Common myeloid progenitor, CD34-positive (primary cell): ENCODE measurements around the gene DPEP3.

Experiments
- CTCF ChIA-PET: fragments of 350-600 bp; sonication (Branson Sonifier 250); formaldehyde crosslinking; loops from one replicate; lab custom pipeline; 2021; ENCODE audit warnings: antibody characterized with exemption; lab: Charles Lee
- POLR2A ChIA-PET: fragments of 350-600 bp; sonication (Branson Sonifier 250); formaldehyde crosslinking; loops from one replicate; lab custom pipeline; 2021; ENCODE audit warnings: antibody characterized with exemption; lab: Charles Lee
- DNase-seq, 3 donors: peaks; one replicate each; pipeline versions ENCODE4 v3.0.0 to v3.0.0-alpha.2; 2013
- H3K27ac ChIP-seq, 2 experiments: 1 replicate in 1 of 2; 2 replicates in 1 of 2; pipeline ENCODE4 v1.7.0; 2013; ENCODE audit warnings: inconsistent platforms in 2 of 2, low read length in 2 of 2, mild to moderate bottlenecking in 2 of 2, low read depth in 1 of 2, moderate library complexity in 1 of 2; ENCODE audit not compliant: severe bottlenecking in 2 of 2, insufficient read depth in 1 of 2, poor library complexity in 1 of 2
- H3K27me3 ChIP-seq, 5 experiments: replicated peaks in 2 of 5; 1 replicate in 3 of 5; 2 replicates in 2 of 5; pipeline versions ENCODE4 v1.6.1 to v1.7.0; 2013; ENCODE audit warnings: low read length in 4 of 5, mild to moderate bottlenecking in 2 of 5, moderate library complexity in 2 of 5, inconsistent platforms in 1 of 5; ENCODE audit not compliant: insufficient read depth in 5 of 5, control insufficient read depth in 4 of 5
- H3K36me3 ChIP-seq, 4 experiments: 1 replicate in 2 of 4; 2 replicates in 2 of 4; pipeline versions ENCODE4 v1.6.1 to v1.7.0; 2013; ENCODE audit warnings: low read length in 3 of 4, control low read depth in 1 of 4, mild to moderate bottlenecking in 1 of 4; ENCODE audit not compliant: control insufficient read depth in 4 of 4, insufficient read depth in 4 of 4
- H3K4me1 ChIP-seq, 4 experiments: 1 replicate in 3 of 4; 2 replicates in 1 of 4; pipeline versions ENCODE4 v1.6.1 to v1.7.1; 2013; ENCODE audit warnings: low read length in 3 of 4, mild to moderate bottlenecking in 3 of 4, control low read depth in 1 of 4, inconsistent platforms in 1 of 4, moderate library complexity in 1 of 4; ENCODE audit not compliant: control insufficient read depth in 4 of 4, insufficient read depth in 4 of 4; ENCODE audit errors: control extremely low read depth in 1 of 4
- H3K4me3 ChIP-seq, 7 experiments: 1 replicate in 4 of 7; 2 replicates in 3 of 7; pipeline versions ENCODE4 v1.5.1 to v1.7.0; 2013; ENCODE audit warnings: mild to moderate bottlenecking in 7 of 7, low read length in 6 of 7, moderate library complexity in 6 of 7, inconsistent platforms in 2 of 7, low read depth in 2 of 7, control low read depth in 1 of 7; ENCODE audit not compliant: insufficient read depth in 4 of 7, control insufficient read depth in 1 of 7; ENCODE audit errors: extremely low read depth in 1 of 7
- H3K9me3 ChIP-seq, 5 experiments: 1 replicate in 4 of 5; 2 replicates in 1 of 5; pipeline versions ENCODE4 v1.6.1 to v1.7.1; 2013; ENCODE audit warnings: low read length in 4 of 5, mild to moderate bottlenecking in 2 of 5, inconsistent platforms in 1 of 5, low read depth in 1 of 5, moderate library complexity in 1 of 5; ENCODE audit not compliant: control insufficient read depth in 4 of 5, insufficient read depth in 2 of 5; ENCODE audit errors: control extremely low read depth in 1 of 5
- WGBS: methylation state at CpG from one replicate; pipeline ENCODE4 v1.1.5; 2013; ENCODE audit not compliant: insufficient coverage; 5-methylcytosine and 5-hydroxymethylcytosine counted together

Gene DPEP3

DNA sequence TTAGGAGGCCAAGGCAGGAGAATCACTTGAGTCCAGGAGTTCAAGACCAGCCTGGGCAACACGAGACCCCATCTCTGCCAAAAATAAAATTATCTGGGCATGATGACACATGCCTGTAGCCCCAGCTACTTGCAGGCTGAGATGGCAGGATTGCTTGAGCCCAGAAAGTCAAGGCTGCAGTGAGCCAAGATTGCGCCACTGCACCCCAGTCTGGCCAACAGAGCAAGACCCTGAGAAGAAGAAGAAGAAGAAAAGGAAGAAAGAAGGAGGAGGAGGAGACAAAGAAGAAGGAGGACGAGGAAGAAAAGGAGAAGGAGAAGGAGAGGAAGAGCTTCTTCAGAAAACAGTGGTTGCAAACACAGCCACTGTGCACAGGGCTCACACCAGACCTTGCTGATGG lies 8.4 kb upstream of the DPEP3 start:
- ChIA-PET POLR2A (no interaction called here), CTCF (interaction anchor here (0.9 to 7.1 kb wide), 7 partner anchors 8 to 75 kb away, joined by 3 to 35 read pairs (median 3); partner anchors contain the start of genes DPEP2 and DPEP3)
- H3K9me3 ChIP-seq: no peaks in the 10 kb centered on the region
- H3K36me3 ChIP-seq: peaks cover 0 to 10% (median 2%) of the 10 kb centered on the region in 4 experiments
- WGBS: 83% methylated on average over 2 of the region's 3 CpGs
- H3K27ac ChIP-seq: no peak overlapping the region
- DNase-seq: no peak
- peaks cover 10 to 42% (median 36%) of the 10 kb centered on the region in 4 experiments for H3K4me1 ChIP-seq
- no peaks in the 10 kb centered on the region for H3K27me3 ChIP-seq
- no peak overlapping the region for H3K4me3 ChIP-seq

DNA sequence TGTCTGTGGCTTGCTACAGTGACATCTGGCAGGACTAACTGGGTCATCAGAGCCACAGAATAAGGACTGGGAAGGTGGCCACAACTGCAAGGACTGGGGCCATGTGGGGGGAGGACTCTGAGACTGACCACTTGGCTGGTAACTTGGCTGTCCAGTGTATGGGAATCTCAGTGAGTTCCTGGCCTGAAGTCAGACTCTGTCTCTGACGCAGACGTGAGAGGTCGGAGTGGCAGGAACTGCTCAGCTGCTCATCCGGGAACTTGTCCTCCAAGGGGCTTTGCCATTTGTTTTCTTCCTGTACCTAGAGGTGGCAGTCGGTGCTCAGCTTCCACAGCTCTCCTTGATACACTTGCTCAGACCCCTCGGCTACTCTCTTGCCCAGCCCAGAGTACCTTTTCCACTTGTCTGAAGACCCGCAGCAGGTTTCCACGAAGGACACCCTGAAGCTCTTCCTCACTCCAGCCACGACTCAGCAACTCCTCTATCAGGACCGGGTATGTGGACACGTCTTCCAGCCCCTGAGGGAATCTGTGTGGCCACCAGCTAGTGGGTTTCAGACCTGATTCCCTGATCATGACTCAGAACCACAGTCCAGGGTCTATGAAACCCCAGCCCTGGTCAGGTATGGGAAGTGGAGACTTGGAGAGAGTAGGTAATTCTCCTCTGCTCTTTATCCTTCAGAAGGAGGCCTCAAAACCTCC lies 7.3 kb upstream of the DPEP3 start:
- H3K27ac ChIP-seq: no peak overlapping the region
- H3K4me1 ChIP-seq: peaks cover 13 to 35% (median 30%) of the 10 kb centered on the region in 4 experiments
- CTCF ChIA-PET: interaction anchor here (1.1 to 8.4 kb wide), 6 partner anchors 11 to 53 kb away, joined by 3 to 69 read pairs (median 8); partner anchors contain the start of genes DPEP2 and SLC12A4
- POLR2A ChIA-PET: interaction anchor here (0.6 kb wide), 1 partner anchor 36 kb away, joined by 3 read pairs; the partner anchor contains the start of genes DDX28 and DUS2
- H3K9me3 ChIP-seq: no peaks in the 10 kb centered on the region
- no peaks in the 10 kb centered on the region for H3K27me3 ChIP-seq
- H3K4me3 ChIP-seq: no peak overlapping the region
- H3K36me3 ChIP-seq: peaks cover 0 to 10% (median 2%) of the 10 kb centered on the region in 4 experiments
- DNase-seq: no peak
- WGBS: 92% methylated on average over 6 of the region's 11 CpGs

DNA sequence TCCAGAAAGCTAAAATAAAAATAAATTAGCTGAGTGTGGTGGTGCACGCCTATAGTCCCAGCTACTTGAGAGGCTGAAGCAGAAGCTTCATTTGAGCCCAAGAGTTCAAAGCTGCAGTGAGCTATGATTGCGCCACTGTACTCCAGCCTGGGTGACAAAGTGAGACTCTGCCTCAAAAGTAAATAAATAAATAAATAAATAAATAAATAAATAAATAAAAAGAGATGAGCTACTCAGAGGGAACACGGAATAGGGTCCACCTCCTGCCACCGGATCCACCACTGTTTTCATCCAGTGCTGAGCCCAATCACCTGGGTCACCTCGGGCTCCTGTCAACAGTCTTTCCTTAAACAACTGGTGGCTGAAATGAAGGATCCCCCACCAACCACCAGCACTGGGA lies 6.7 kb upstream of the DPEP3 start:
- WGBS: 100% methylated on average over 4 of the region's 5 CpGs
- Histone ChIP-seq H3K27ac (no peak overlapping the region), H3K4me1 (peaks cover 13 to 32% (median 27%) of the 10 kb centered on the region in 4 experiments), H3K9me3 (no peaks in the 10 kb centered on the region), H3K4me3 (no peak overlapping the region), H3K27me3 (no peaks in the 10 kb centered on the region), H3K36me3 (peaks cover 0 to 8% (median 2%) of the 10 kb centered on the region in 4 experiments)
- no peak for DNase-seq
- POLR2A ChIA-PET: interaction anchor here (0.6 kb wide), 1 partner anchor 36 kb away, joined by 3 read pairs; the partner anchor contains the start of genes DDX28 and DUS2
- CTCF ChIA-PET: interaction anchor here (0.6 to 8.4 kb wide), 8 partner anchors 9 to 54 kb away, joined by 3 to 69 read pairs (median 4); partner anchors contain the start of genes DPEP2 and SLC12A4

DNA sequence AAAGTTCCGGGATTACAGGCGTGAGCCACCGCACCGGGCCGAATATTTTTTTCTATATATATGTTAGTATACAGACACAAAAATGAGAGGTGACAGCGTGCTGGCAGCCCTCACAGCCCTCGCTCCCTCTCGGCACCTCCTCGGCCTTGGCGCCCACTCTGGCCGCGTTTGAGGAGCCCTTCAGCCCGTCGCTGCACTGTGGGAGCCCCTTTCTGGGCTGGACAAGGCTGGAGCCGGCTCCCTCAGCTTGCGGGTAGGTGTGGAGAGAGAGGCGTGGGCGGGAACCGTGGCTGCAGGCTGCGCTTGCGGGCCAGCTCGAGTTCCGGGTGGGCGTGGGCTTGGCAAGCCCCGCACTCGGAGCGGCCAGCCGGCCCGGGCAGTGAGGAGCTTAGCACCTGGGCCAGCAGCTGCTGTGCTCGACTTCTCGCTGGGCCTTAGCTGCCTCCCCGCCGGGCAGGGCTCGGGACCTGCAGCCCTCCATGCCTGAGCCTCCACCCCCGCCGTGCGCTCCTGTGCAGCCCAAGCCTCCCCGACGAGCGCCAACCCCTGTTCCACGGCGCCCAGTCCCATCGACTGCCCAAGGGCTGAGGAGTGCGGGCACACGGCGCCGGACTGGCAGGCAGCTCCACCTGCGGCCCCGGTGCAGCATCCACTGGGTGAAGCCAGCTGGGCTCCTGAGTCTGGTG lies 1.9 kb upstream of the DPEP3 start:
- Histone ChIP-seq H3K4me1 (peaks cover 13 to 29% (median 24%) of the 10 kb centered on the region in 4 experiments), H3K4me3 (no peak overlapping the region), H3K9me3 (no peaks in the 10 kb centered on the region), H3K36me3 (no peaks in the 10 kb centered on the region), H3K27me3 (no peaks in the 10 kb centered on the region), H3K27ac (no peak overlapping the region)
- CTCF ChIA-PET: interaction anchor here (0.7 to 8.4 kb wide), 7 partner anchors 9 to 40 kb away, joined by 3 to 69 read pairs (median 5); partner anchors contain the start of genes DPEP2 and SLC12A4
- 98% methylated on average over 38 of the region's 49 CpGs for WGBS
- no peak for DNase-seq
- POLR2A ChIA-PET: interaction anchor here (0.6 to 3.2 kb wide), 3 partner anchors 13 to 155 kb away, joined by 3 to 16 read pairs (median 12); partner anchors contain the start of genes PSMB10 and SLC12A4

DNA sequence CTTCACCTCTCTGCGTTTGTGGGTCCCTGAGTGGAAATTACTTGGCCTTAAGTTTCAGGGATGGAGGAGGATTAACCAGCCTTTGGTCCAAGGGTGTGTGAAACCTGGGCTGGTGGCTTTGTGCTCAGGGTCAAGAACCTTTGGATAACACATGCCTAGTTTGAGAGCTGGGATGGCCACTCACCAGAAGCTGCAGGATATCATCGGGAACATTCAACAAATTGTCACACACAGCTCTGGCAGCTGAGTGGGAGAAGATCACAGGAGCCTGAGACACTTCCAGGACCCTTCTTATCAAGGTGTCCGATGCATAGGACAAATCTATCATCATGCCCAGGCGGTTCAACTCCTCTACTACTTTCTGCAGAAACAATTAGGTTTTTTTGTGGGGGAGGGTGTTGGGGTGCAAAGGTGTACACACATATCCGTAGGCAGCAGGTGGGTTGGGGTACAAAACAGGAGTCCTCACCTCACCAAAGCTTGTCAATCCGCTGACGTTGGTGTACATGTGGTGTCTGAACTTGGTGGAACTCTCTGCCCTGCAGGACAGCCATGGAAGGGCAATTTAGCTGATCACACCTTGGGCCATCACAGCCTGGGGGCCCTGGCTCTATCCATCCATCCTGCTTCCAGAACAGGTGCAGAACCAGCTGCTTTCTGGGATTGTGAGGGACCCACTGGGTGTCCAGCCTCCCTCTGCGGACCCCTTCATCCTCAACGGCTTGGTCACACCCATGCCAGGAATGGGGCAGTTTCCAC lies 2.7 kb downstream of the DPEP3 start:
- Histone ChIP-seq H3K4me3 (no peak overlapping the region), H3K9me3 (no peaks in the 10 kb centered on the region), H3K27ac (no peak overlapping the region), H3K27me3 (no peaks in the 10 kb centered on the region), H3K36me3 (no peaks in the 10 kb centered on the region), H3K4me1 (no peaks in the 10 kb centered on the region)
- 96% methylated on average over 8 of the region's 9 CpGs for WGBS
- DNase-seq: no peak
- POLR2A ChIA-PET: no interaction called here
- CTCF ChIA-PET: interaction anchor here (0.8 to 1.4 kb wide), 5 partner anchors 9 to 62 kb away, joined by 3 to 4 read pairs (median 3); no protein-coding TSS in a partner anchor

DNA sequence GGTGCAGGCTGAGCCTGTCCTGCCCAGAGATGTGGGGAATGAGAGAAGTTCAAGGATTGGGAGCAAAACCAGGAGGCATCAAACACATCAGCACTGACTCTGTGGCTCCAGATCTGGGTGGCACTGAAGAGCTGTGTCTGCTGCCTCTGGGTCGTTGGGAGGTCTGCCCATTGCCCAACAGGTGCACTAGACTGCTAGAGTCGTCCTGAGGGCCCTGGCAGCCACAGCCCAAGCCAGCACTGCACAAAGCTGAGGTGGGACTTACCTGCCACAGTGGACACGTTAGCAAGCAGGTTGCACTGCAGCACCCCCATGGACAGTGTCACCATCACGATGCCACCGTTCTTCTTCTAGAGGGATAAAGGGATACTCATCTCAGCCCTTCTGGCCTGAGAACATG lies 3.3 kb downstream of the DPEP3 start:
- 86% methylated on average over 5 of the region's 5 CpGs for WGBS
- Histone ChIP-seq H3K4me1 (no peaks in the 10 kb centered on the region), H3K4me3 (no peak overlapping the region), H3K27me3 (no peaks in the 10 kb centered on the region), H3K36me3 (no peaks in the 10 kb centered on the region), H3K27ac (no peak overlapping the region), H3K9me3 (no peaks in the 10 kb centered on the region)
- POLR2A ChIA-PET: no interaction called here
- DNase-seq: no peak
- CTCF ChIA-PET: interaction anchor here (1.0 to 1.4 kb wide), 2 partner anchors 15 to 62 kb away, joined by 3 read pairs; no protein-coding TSS in a partner anchor
